ENCODE measurements around the gene GULP1.

GULP1 gene

DNA sequence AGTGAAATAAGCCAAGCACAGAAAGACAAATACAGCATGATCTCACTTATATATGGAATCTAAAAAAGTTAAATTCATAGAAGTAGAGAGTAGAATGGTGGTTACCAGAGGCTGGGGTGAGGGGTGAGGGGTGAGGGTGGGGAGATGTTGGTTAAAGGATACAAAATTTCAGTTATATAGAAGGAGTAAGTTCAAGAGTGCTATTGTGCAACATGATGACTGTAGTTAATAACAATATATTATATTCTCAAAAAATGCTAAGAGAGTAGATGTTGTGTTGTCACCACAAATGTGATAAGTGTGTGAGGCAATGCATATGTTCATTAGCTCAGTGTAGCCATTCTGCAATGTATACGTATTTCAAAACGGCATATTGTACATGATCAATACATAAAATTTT is 26.4 kb upstream of the GULP1 start:
- no peak overlapping the region for H3K27ac ChIP-seq
- TF ChIP-seq, protein P1, sequence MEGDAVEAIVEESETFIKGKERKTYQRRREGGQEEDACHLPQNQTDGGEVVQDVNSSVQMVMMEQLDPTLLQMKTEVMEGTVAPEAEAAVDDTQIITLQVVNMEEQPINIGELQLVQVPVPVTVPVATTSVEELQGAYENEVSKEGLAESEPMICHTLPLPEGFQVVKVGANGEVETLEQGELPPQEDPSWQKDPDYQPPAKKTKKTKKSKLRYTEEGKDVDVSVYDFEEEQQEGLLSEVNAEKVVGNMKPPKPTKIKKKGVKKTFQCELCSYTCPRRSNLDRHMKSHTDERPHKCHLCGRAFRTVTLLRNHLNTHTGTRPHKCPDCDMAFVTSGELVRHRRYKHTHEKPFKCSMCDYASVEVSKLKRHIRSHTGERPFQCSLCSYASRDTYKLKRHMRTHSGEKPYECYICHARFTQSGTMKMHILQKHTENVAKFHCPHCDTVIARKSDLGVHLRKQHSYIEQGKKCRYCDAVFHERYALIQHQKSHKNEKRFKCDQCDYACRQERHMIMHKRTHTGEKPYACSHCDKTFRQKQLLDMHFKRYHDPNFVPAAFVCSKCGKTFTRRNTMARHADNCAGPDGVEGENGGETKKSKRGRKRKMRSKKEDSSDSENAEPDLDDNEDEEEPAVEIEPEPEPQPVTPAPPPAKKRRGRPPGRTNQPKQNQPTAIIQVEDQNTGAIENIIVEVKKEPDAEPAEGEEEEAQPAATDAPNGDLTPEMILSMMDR (conservative IDR thresholded peaks at IDR 0.05), result no peak

DNA sequence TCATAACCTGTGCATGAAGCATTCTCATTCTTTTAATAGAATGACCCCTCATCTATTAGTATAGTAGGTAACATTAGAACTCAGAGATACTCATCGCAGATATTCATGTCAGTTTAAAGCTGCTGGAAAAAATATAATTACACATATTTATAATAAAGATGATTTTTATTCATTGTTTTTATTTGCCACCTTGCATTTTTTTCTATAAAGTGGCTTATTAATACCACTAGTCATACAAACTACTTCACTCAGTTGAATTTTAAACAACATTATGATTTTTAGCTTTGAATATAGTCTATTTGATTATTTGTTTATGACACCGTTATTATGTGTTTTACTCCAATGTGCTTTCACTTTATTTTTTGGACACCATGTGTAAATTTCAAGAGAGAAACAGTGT is 23.9 kb upstream of the GULP1 start:
- no peak overlapping the region for H3K27ac ChIP-seq

DNA sequence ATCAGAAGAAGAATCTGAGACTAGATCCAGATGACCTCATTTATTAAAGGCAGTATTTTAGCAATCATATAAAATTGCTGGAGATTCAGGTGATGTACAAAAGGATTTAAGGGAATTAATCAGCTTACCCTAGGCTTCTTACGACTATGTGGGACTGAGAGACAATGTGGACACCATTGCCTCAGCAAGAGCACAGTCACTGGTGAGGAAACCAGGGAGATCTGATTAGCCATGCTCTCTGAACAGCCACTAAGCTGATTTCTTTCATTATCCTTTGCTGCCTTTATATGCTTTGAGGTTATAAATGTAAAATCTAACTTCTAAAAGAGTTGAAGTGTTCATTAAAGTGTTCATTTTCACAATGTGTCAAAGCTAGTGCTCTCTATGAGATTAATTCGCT is 22.7 kb upstream of the GULP1 start:
- TF ChIP-seq, protein P1 (conservative IDR thresholded peaks at IDR 0.05), result no peak
- no peak for TF ChIP-seq ZFX (IDR thresholded peaks at IDR 0.05)

More for the DNA sequence above, 23.9 kb upstream of the GULP1 start:
- TF ChIP-seq ZFX (IDR thresholded peaks at IDR 0.05), result no peak
- TF ChIP-seq, protein P1 (conservative IDR thresholded peaks at IDR 0.05), result no peak

DNA sequence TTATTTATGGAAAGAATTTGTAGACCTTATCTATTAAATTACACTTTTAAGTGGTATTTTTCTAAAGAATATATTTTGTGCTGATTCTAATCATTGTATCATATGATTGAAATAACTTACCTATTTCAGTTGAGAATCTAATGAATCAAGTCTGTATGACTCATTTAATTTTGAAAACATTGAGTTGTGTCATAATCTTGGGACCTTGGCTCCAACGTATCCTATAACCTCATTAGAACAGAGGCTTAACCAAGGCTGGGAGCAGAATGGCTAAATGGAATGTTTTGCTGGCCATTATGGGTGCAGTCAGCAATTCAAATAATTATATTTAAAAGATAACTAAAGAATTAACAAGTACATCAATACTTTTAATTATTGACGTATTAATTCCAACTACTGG is 19.6 kb upstream of the GULP1 start:
- TF ChIP-seq, protein P1 (conservative IDR thresholded peaks at IDR 0.05), result no peak
- no peak for TF ChIP-seq ZFX (IDR thresholded peaks at IDR 0.05)
- no peak overlapping the region for H3K27ac ChIP-seq

More for the DNA sequence above, 22.7 kb upstream of the GULP1 start:
- no peak overlapping the region for H3K27ac ChIP-seq

DNA sequence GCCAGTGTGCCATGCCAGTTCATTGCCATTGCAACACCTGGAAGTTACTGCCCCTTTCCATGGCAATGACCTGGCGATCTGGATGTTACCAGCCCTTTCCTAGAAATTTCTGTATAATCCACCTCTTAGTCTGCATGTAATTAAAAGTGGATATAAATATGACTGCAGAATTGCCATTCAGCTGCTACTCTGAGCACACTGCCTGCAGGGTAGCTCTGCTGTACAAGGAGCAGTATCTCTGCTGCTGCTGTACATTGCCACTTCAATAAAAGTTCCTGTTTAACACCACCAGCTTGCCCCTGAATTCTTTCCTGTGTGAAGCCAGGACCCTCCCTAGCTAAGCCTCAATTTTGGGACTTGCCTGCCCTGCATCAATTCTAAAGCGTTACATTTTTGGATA is 17.4 kb upstream of the GULP1 start:
- TF ChIP-seq, protein P1 (conservative IDR thresholded peaks at IDR 0.05), result no peak
- TF ChIP-seq ZFX (IDR thresholded peaks at IDR 0.05), result no peak
- H3K27ac ChIP-seq, result no peak overlapping the region

DNA sequence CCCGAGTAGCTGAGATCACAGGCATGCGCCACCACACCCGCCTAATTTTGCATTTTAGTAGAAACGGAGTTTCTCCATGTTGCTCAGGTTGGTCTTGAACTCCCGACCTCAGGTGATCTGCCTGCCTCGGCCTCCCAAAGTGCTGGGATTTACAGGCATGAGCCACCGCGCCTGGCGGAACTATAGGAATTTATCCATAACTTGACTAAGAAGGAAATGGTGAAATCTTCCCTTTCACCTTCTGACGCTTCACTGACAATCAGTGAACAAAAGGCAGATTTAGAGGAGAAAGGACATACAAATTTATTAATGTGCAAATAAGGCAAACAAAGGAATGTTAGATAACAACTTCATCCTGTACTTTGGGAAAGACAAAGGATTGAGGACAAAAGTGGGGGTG is 15.4 kb upstream of the GULP1 start:
- H3K27ac ChIP-seq, result no peak overlapping the region
- TF ChIP-seq, protein P1 (conservative IDR thresholded peaks at IDR 0.05), result no peak
- TF ChIP-seq ZFX (IDR thresholded peaks at IDR 0.05), result no peak

DNA sequence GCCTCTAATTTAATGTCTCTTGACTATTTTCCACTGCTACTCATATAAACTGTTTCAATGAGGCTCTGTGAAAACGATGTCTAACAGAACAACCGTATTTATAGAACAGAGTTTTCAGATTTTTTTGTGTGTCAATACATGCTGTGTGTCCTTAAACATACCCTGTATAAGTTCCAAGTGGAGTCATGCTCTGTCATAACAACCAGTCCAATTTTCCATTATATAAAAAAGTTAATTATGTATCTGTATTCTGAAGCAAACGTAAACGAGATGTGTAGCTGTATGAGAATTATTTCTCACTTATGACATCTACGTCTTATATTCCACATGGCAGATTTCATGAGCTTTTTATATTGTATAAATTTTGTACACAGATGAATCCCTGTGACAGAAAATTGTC is 13.9 kb upstream of the GULP1 start:
- no peak overlapping the region for H3K27ac ChIP-seq
- TF ChIP-seq, protein P1 (conservative IDR thresholded peaks at IDR 0.05), result no peak
- no peak for TF ChIP-seq ZFX (IDR thresholded peaks at IDR 0.05)
